CD14-positive monocyte (primary cell): ENCODE measurements around the gene FKBP1A. TPM values are rescaled to one million over a fixed set of nuclear protein-coding genes. Genes with fewer than 3 reads are reported as not detected.

Experiments used
- DNase-seq, 3 donors: peaks; one replicate each; pipeline ENCODE4 v3.0.0-alpha.2; 2011 to 2022
- H2AFZ ChIP-seq: 2 replicates; pipeline ENCODE4 v1.6.0; 2012; ENCODE audit warnings: mild to moderate bottlenecking, low read depth, low read length, inconsistent platforms; ENCODE audit not compliant: insufficient read depth, poor library complexity, severe bottlenecking
- H3K27ac ChIP-seq, 2 donors: 1 replicate in 1 of 2; 2 replicates in 1 of 2; pipeline ENCODE4 v1.5.1; 2012 to 2013; ENCODE audit warnings: low read length in 2 of 2, control low read depth in 1 of 2, inconsistent platforms in 1 of 2, low read depth in 1 of 2, mild to moderate bottlenecking in 1 of 2
- H3K27me3 ChIP-seq, 2 donors: one replicate each; pipeline versions ENCODE4 v1.6.0 to v1.6.1; 2011 to 2013; ENCODE audit warnings: low read length in 2 of 2; ENCODE audit not compliant: control insufficient read depth in 2 of 2, insufficient read depth in 2 of 2
- H3K36me3 ChIP-seq, 2 donors: replicated peaks in 1 of 2; 1 replicate in 1 of 2; 2 replicates in 1 of 2; pipeline versions ENCODE4 v1.5.1 to v1.6.1; 2012 to 2013; ENCODE audit warnings: low read length in 2 of 2, control low read depth in 1 of 2, inconsistent platforms in 1 of 2, mild to moderate bottlenecking in 1 of 2; ENCODE audit not compliant: insufficient read depth in 2 of 2, control insufficient read depth in 1 of 2
- H3K4me1 ChIP-seq, 2 donors: 1 replicate in 1 of 2; 2 replicates in 1 of 2; pipeline versions ENCODE4 v1.5.1 to v1.6.1; 2012 to 2013; ENCODE audit warnings: low read length in 2 of 2, control low read depth in 1 of 2, inconsistent platforms in 1 of 2, mild to moderate bottlenecking in 1 of 2, moderate library complexity in 1 of 2; ENCODE audit not compliant: insufficient read depth in 2 of 2, control insufficient read depth in 1 of 2
- H3K4me2 ChIP-seq: replicated peaks from 2 replicates; pipeline ENCODE3; 2012; ENCODE audit warnings: low read length, moderate library complexity, mild to moderate bottlenecking; ENCODE audit not compliant: poor library complexity, severe bottlenecking; ENCODE audit errors: extremely low read depth
- H3K4me3 ChIP-seq, 3 experiments: fragments of 200-600 bp in 1 of 3; sonication (generic) in 1 of 3; replicated peaks in 1 of 3; 1 replicate in 2 of 3; 2 replicates in 1 of 3; pipeline ENCODE4 v1.5.1; 2011 to 2013; ENCODE audit warnings: low read length in 3 of 3, mild to moderate bottlenecking in 3 of 3, control low read depth in 2 of 3, low read depth in 2 of 3, inconsistent platforms in 1 of 3, moderate library complexity in 1 of 3
- H3K79me2 ChIP-seq: 2 replicates; pipeline ENCODE4 v1.6.0; 2012; ENCODE audit warnings: mild to moderate bottlenecking, control low read depth, inconsistent platforms, low read length, moderate library complexity; ENCODE audit not compliant: insufficient read depth
- H3K9ac ChIP-seq: 2 replicates; pipeline ENCODE4 v1.6.0; 2017; ENCODE audit warnings: low read length, mild to moderate bottlenecking; ENCODE audit not compliant: insufficient read depth, poor library complexity, severe bottlenecking
- H3K9me3 ChIP-seq, 2 donors: replicated peaks in 1 of 2; 1 replicate in 1 of 2; 2 replicates in 1 of 2; pipeline versions ENCODE4 v1.5.1 to v1.6.1; 2012 to 2013; ENCODE audit warnings: low read length in 2 of 2, control low read depth in 1 of 2; ENCODE audit not compliant: control insufficient read depth in 1 of 2, insufficient read depth in 1 of 2
- H4K20me1 ChIP-seq: 2 replicates; pipeline ENCODE4 v1.6.0; 2012; ENCODE audit warnings: mild to moderate bottlenecking, low read length, control low read depth, moderate library complexity; ENCODE audit not compliant: insufficient read depth
- H3K27ac Mint-ChIP-seq, 7 donors: one replicate each; pipeline ENCODE4 v1.8.0; 2020; ENCODE audit warnings: mild to moderate bottlenecking in 7 of 7, mixed read lengths in 7 of 7, moderate library complexity in 6 of 7, inconsistent platforms in 2 of 7
- H3K27me3 Mint-ChIP-seq, 3 donors: one replicate each; pipeline ENCODE4 v1.8.0; 2021 to 2022; ENCODE audit warnings: low read depth in 3 of 3, mild to moderate bottlenecking in 3 of 3, mixed read lengths in 3 of 3, moderate library complexity in 3 of 3, inconsistent platforms in 1 of 3
- H3K36me3 Mint-ChIP-seq, 2 donors: one replicate each; pipeline ENCODE4 v1.8.0; 2020; ENCODE audit warnings: mixed read lengths in 2 of 2, inconsistent platforms in 1 of 2, mild to moderate bottlenecking in 1 of 2
- H3K4me1 Mint-ChIP-seq: one replicate; pipeline ENCODE4 v1.8.0; 2020; ENCODE audit warnings: mild to moderate bottlenecking, mixed read lengths
- H3K4me3 Mint-ChIP-seq, 2 donors: one replicate each; pipeline ENCODE4 v1.8.0; 2020; ENCODE audit warnings: mild to moderate bottlenecking in 2 of 2, mixed read lengths in 2 of 2, moderate library complexity in 1 of 2
- H3K9me3 Mint-ChIP-seq, 7 donors: one replicate each; pipeline ENCODE4 v1.8.0; 2020 to 2022; ENCODE audit warnings: mixed read lengths in 7 of 7, mild to moderate bottlenecking in 6 of 7, moderate library complexity in 6 of 7, inconsistent platforms in 2 of 7
- WGBS: methylation state at CpG from one replicate; pipeline ENCODE4 v1.1.5; 2013; ENCODE audit warnings: missing lambda C conversion rate; ENCODE audit not compliant: insufficient coverage; 5-methylcytosine and 5-hydroxymethylcytosine counted together
- intact Hi-C, 2 donors: fragments of 100-400 bp; cut with micrococcal nuclease; formaldehyde crosslinking; loops; one replicate each; pipeline versions ENCODE4 v1.15.0 to v1.15.1; 2023
- polyA plus RNA-seq, 3 donors: library from polyadenylated mRNA; depleted of rRNA in 1 of 3; unstranded in 2 of 3; stranded (reverse) in 1 of 3; fragments of 300-500 nt in 2 of 3; fragments of >200 nt in 1 of 3; fragmentation: Illumina TruSeq in 2 of 3; gene quantifications; 1 replicate in 2 of 3; 2 replicates in 1 of 3; pipeline ENCODE4 v1.2.3, GENCODE V29; 2012 to 2021
- TF ChIP-seq, protein P1 (sequence below): fragments of 200-600 bp; IDR thresholded peaks from one replicate; pipeline ENCODE4 v1.8.0; 2022; ENCODE audit warnings: antibody characterized with exemption, mild to moderate bottlenecking

Gene FKBP1A
- polyA plus RNA-seq, 3 donors, result 155 to 268 (median 194) TPM

DNA sequence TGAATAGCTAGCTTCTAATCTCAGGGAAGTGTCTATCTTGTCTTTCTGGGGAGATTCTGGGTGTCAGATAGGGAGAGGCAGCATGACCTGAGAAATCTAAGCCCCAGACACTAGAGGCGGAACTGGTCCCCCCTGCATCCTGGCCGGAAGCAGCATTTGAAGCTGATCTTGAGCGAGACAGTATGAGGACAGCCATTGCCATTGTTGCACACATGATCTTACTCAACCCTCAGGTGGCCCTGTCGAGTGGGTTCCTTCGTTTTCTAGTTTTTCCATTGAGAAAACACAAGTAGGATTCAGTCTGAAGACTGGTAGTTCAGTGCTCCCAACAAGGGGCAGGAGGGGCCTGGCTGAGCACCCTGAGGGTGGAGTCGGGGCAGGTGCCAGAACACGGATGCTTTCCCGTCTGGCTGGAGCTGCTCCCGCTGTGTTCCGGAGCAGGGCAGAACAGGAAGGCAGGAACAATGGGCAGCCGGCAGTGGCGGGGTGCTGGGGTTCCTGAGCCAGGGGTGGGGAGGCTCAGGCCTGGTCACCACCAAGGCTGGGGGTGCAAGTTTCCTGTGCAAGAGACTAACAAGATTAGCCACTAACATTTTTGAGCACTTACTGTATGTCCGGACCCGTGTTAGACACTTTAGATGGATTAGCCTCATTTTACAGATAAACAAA lies 56.0 kb downstream of the FKBP1A start:
- Histone ChIP-seq H3K27me3 (no peaks in the 10 kb centered on the region), H3K4me1 (peaks cover 14 to 18% of the 10 kb centered on the region in 2 donors), H3K27ac (no peak overlapping the region), H3K4me3 (no peak overlapping the region), H4K20me1 (peaks cover 33% of the 10 kb centered on the region), H3K9me3 (no peaks in the 10 kb centered on the region), H3K9ac (no peak overlapping the region), H3K4me2 (peak overlapping the region; percentile 11), H2AFZ (no peak overlapping the region), H3K79me2 (no peaks in the 10 kb centered on the region), H3K36me3 (no peaks in the 10 kb centered on the region)
- TF ChIP-seq, protein P1, sequence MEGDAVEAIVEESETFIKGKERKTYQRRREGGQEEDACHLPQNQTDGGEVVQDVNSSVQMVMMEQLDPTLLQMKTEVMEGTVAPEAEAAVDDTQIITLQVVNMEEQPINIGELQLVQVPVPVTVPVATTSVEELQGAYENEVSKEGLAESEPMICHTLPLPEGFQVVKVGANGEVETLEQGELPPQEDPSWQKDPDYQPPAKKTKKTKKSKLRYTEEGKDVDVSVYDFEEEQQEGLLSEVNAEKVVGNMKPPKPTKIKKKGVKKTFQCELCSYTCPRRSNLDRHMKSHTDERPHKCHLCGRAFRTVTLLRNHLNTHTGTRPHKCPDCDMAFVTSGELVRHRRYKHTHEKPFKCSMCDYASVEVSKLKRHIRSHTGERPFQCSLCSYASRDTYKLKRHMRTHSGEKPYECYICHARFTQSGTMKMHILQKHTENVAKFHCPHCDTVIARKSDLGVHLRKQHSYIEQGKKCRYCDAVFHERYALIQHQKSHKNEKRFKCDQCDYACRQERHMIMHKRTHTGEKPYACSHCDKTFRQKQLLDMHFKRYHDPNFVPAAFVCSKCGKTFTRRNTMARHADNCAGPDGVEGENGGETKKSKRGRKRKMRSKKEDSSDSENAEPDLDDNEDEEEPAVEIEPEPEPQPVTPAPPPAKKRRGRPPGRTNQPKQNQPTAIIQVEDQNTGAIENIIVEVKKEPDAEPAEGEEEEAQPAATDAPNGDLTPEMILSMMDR, result no peak
- Mint-ChIP-seq H3K27ac (no peak overlapping the region), H3K4me3 (peak overlapping the region in 1 of 2 donors; percentile 29), H3K9me3 (peaks cover 0 to 2% (median 0%) of the 10 kb centered on the region in 7 donors), H3K4me1 (peaks cover 28% of the 10 kb centered on the region), H3K36me3 (peaks cover 6 to 8% of the 10 kb centered on the region in 2 donors), H3K27me3 (peaks cover 0 to 9% (median 6%) of the 10 kb centered on the region in 3 donors)
- 8% methylated on average over 10 of the region's 14 CpGs for WGBS
- peak in 1 of 3 donors; percentile 36 for DNase-seq
- intact Hi-C loops, result loop anchor here in 1 of 2 donors (10.0 kb wide), 1 partner anchor 1128 kb away; no protein-coding TSS in a partner anchor

DNA sequence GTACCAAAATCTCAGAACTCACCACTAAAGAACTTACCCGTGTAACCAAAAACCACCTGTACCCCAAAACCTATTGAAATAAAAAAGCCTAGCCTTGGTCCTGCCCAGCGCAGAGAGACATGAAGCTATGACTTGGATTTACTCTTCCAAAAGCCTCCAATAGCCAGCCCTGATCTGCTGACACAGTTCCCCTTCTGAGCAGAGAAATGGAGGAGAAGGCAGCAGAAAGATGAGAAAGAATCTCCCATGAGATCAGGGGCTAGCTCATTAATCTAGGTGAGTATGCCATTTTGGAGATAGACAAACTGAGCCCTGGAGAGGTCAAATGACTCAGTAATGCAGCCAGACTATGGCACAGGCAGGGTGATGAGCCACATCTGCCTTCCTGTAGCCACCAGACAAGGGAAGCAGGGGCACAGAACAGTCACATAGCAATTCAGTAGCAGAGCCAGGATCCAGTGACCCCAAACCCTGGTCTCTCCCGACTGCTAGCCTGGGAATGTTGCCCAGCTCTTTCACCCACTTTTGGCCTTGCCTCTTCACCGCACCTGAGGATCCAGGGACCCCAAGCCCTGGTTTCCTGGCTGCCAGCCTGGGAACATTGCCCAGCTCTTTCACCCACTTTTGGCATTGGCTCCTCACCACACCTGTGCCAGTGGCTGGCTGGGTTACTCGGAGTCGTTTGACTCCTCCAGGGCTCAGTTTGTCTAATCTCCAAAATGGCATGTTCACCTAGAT lies 56.7 kb downstream of the FKBP1A start:
- Mint-ChIP-seq H3K27ac (no peak overlapping the region), H3K27me3 (peaks cover 0 to 9% (median 6%) of the 10 kb centered on the region in 3 donors), H3K36me3 (peaks cover 9 to 10% of the 10 kb centered on the region in 2 donors), H3K4me3 (no peak overlapping the region), H3K4me1 (peaks cover 28% of the 10 kb centered on the region), H3K9me3 (peaks cover 0 to 2% (median 0%) of the 10 kb centered on the region in 7 donors)
- no peaks in the 10 kb centered on the region for H3K9me3 ChIP-seq
- no peaks in the 10 kb centered on the region for H3K27me3 ChIP-seq
- no peaks in the 10 kb centered on the region for H3K79me2 ChIP-seq
- H2AFZ ChIP-seq, result no peak overlapping the region
- H4K20me1 ChIP-seq, result peaks cover 37% of the 10 kb centered on the region
- TF ChIP-seq, protein P1, result no peak
- H3K4me1 ChIP-seq, result peaks cover 14 to 18% of the 10 kb centered on the region in 2 donors
- H3K4me3 ChIP-seq, result no peak overlapping the region
- H3K9ac ChIP-seq, result no peak overlapping the region
- peak in 1 of 3 donors; percentile 38 for DNase-seq
- 69% methylated on average over 5 of the region's 6 CpGs for WGBS
- no peak overlapping the region for H3K27ac ChIP-seq
- H3K4me2 ChIP-seq, result no peak overlapping the region
- H3K36me3 ChIP-seq, result no peaks in the 10 kb centered on the region
- intact Hi-C loops, result loop anchor here in 1 of 2 donors (10.0 kb wide), 1 partner anchor 1129 kb away; no protein-coding TSS in a partner anchor
